GM12878 (cell line): ENCODE data around the gene FASTK. TPM values are rescaled to one million over a fixed set of nuclear protein-coding genes. Genes with fewer than 3 reads are reported as not detected.

Source experiments
- ATF7 ChIP-seq: fragments of 450-650 bp; IDR thresholded peaks from 2 replicates; pipeline ENCODE4 v1.6.1; 2016; ENCODE audit warnings: low read depth, mild to moderate bottlenecking
- CREB1 ChIP-seq: IDR thresholded peaks from 2 replicates; pipeline ENCODE4 v1.6.1; 2012; ENCODE audit warnings: low read depth, mild to moderate bottlenecking, inconsistent platforms
- DPF2 ChIP-seq: fragments of 450-650 bp; IDR thresholded peaks from 2 replicates; pipeline ENCODE4 v1.6.1; 2017; ENCODE audit warnings: mild to moderate bottlenecking
- E2F4 ChIP-seq: IDR thresholded peaks from 2 replicates; pipeline ENCODE4 v1.6.1; 2012; ENCODE audit warnings: low read depth, low read length, improper control_type of control experiment
- FOXK2 ChIP-seq: fragments of 450-650 bp; IDR thresholded peaks from 2 replicates; pipeline ENCODE4 v1.6.1; 2017; ENCODE audit warnings: mild to moderate bottlenecking, moderate library complexity
- GABPA ChIP-seq: IDR thresholded peaks from 2 replicates; pipeline ENCODE4 v1.6.1; 2014; ENCODE audit warnings: antibody characterized with exemption, low read depth, mild to moderate bottlenecking, inconsistent platforms
- HDAC2 ChIP-seq: fragments of 200-600 bp; sonication (generic); IDR thresholded peaks from 2 replicates; pipeline ENCODE4 v1.6.1; 2017
- HSF1 ChIP-seq: fragments of 150-350 bp; IDR thresholded peaks from 2 replicates; pipeline ENCODE4 v1.6.1; 2014; ENCODE audit warnings: mild to moderate bottlenecking, low read depth, low read length
- JUND ChIP-seq: IDR thresholded peaks from 2 replicates; pipeline ENCODE4 v1.6.1; 2012; ENCODE audit warnings: low read depth, mild to moderate bottlenecking, low read length, improper control_type of control experiment, moderate library complexity
- KLF5 ChIP-seq: fragments of 450-650 bp; IDR thresholded peaks from 2 replicates; pipeline ENCODE4 v1.6.1; 2014; ENCODE audit warnings: mild to moderate bottlenecking; ENCODE audit not compliant: partially characterized antibody
- LARP7 ChIP-seq: fragments of 450-650 bp; IDR thresholded peaks from 2 replicates; pipeline ENCODE4 v1.6.1; 2017; ENCODE audit warnings: mild to moderate bottlenecking
- NBN ChIP-seq: fragments of 450-650 bp; IDR thresholded peaks from 2 replicates; pipeline ENCODE4 v1.6.1; 2016
- NFXL1 ChIP-seq: fragments of 450-650 bp; IDR thresholded peaks from 2 replicates; pipeline ENCODE4 v1.6.1; 2017; ENCODE audit warnings: antibody characterized with exemption, mild to moderate bottlenecking, borderline replicate concordance
- NRF1 ChIP-seq: conservative IDR thresholded peaks from 2 replicates; pipeline ENCODE4 v1.6.1; 2011; ENCODE audit warnings: mild to moderate bottlenecking, low read depth, low read length, improper control_type of control experiment
- POU2F2 ChIP-seq: IDR thresholded peaks from 3 replicates; pipeline ENCODE4 v1.6.1; 2011; ENCODE audit warnings: low read depth, mild to moderate bottlenecking, low read length, borderline replicate concordance
- SIX5 ChIP-seq: IDR thresholded peaks from 2 replicates; pipeline ENCODE4 v1.6.1; 2011; ENCODE audit warnings: mild to moderate bottlenecking, low read depth, low read length, moderate library complexity; ENCODE audit not compliant: severe bottlenecking
- SUZ12 ChIP-seq: fragments of 200-600 bp; sonication (generic); IDR thresholded peaks from one replicate; pipeline ENCODE4 v1.6.1; 2018; ENCODE audit warnings: antibody characterized with exemption, mild to moderate bottlenecking; ENCODE audit not compliant: unreplicated experiment
- TARDBP ChIP-seq: IDR thresholded peaks from 2 replicates; pipeline ENCODE4 v1.6.1; 2016; ENCODE audit warnings: borderline replicate concordance
- YY1 ChIP-seq: IDR thresholded peaks from 2 replicates; pipeline ENCODE4 v1.6.1; 2011; ENCODE audit warnings: low read depth, mild to moderate bottlenecking, low read length
- ZNF274 ChIP-seq: IDR thresholded peaks from one replicate; pipeline ENCODE4 v1.8.0; 2011; ENCODE audit not compliant: insufficient read length, insufficient read depth
- ZZZ3 ChIP-seq: IDR thresholded peaks from 2 replicates; pipeline ENCODE4 v1.6.1; 2011; ENCODE audit warnings: low read depth; ENCODE audit not compliant: control insufficient read depth, insufficient read length
- polyA plus RNA-seq, 11 experiments: library from polyadenylated mRNA; depleted of rRNA in 4 of 11; unstranded in 6 of 11; stranded (reverse) in 5 of 11; fragments of >200 nt; fragmentation: Nextera tagmentation in 4 of 11; fragmentation: Illumina TruSeq in 1 of 11; extraction: Ambion mirVana in 4 of 11; extraction: Trizol in 1 of 11; gene quantifications; 1 replicate in 1 of 11; 2 replicates in 10 of 11; pipeline versions ENCODE4 v1.2.1 to v1.2.3, GENCODE V29; 2011 to 2016; ENCODE audit warnings: inconsistent platforms in 2 of 11, missing spikeins in 2 of 11, low read depth in 1 of 11
- total RNA-seq, 4 experiments: library from RNA; depleted of rRNA in 3 of 4; stranded (reverse); fragments of >200 nt in 3 of 4; fragmentation: Illumina TruSeq in 1 of 4; extraction: Trizol in 1 of 4; gene quantifications; 2 replicates each; pipeline versions ENCODE4 v1.2.1 to v1.2.3, GENCODE V29; 2013 to 2021
- TF ChIP-seq, protein P1 (sequence below): fragments of 450-650 bp; IDR thresholded peaks from 2 replicates; pipeline ENCODE4 v1.6.1; 2017; ENCODE audit warnings: mild to moderate bottlenecking, moderate library complexity

The FASTK gene
- total and polyA plus RNA-seq, 10 of the 15 experiments (the other 5 are each of a cell fraction or from before 2014, with no cell fraction given), result 0.19 to 102 (median 54.5) TPM

DNA sequence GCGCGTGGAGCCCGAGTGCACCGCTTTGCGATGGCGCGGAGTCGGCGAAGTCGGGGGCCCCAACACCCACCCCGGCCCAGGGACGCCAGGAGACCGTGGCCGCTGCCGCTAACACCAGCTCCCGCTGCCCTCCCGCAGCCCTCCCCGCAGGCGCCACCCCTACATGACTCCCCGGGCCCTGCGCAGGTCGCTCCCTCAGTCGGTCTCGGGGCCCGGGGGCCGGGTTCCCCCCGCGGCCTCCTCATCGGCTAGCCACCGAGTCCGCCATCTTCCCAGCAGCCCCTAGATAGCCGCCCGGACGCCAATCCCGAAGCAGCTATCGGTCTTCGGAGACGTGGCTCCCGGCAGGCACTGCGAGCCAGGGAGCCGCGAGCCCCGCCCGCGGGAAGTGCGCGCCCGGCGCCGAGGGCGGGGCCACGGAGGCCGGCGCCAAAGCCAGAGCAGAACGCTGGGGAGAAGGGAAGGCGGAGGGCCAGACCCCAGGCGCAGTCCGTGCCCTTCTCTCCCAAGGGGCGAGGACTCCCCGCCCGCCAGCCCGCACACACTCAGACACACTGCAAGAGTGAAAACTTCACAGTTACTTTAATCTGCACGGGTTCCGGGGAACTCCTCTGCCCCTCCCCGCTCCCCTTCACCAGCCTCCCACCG, at the start of gene FASTK (continued):
- peak; percentile 32; the same call in 1 of the 2 replicates for TF ChIP-seq E2F4
- TF ChIP-seq ZZZ3, result no peak
- TF ChIP-seq KLF5, result peak; percentile 61
- TF ChIP-seq GABPA, result no peak
- peak; percentile 23 for TF ChIP-seq SIX5
- 0 out of 2 replicates have a peak, but pooled peaks have one; percentile 52 for TF ChIP-seq NBN
- no peak for TF ChIP-seq HDAC2
- TF ChIP-seq YY1, result peak; percentile 98
- peak; percentile 58; the same call in 1 of the 2 replicates for TF ChIP-seq LARP7
- TF ChIP-seq, protein P1, sequence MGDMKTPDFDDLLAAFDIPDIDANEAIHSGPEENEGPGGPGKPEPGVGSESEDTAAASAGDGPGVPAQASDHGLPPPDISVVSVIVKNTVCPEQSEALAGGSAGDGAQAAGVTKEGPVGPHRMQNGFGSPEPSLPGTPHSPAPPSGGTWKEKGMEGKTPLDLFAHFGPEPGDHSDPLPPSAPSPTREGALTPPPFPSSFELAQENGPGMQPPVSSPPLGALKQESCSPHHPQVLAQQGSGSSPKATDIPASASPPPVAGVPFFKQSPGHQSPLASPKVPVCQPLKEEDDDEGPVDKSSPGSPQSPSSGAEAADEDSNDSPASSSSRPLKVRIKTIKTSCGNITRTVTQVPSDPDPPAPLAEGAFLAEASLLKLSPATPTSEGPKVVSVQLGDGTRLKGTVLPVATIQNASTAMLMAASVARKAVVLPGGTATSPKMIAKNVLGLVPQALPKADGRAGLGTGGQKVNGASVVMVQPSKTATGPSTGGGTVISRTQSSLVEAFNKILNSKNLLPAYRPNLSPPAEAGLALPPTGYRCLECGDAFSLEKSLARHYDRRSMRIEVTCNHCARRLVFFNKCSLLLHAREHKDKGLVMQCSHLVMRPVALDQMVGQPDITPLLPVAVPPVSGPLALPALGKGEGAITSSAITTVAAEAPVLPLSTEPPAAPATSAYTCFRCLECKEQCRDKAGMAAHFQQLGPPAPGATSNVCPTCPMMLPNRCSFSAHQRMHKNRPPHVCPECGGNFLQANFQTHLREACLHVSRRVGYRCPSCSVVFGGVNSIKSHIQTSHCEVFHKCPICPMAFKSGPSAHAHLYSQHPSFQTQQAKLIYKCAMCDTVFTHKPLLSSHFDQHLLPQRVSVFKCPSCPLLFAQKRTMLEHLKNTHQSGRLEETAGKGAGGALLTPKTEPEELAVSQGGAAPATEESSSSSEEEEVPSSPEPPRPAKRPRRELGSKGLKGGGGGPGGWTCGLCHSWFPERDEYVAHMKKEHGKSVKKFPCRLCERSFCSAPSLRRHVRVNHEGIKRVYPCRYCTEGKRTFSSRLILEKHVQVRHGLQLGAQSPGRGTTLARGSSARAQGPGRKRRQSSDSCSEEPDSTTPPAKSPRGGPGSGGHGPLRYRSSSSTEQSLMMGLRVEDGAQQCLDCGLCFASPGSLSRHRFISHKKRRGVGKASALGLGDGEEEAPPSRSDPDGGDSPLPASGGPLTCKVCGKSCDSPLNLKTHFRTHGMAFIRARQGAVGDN, result 0 out of 2 replicates have a peak, but pooled peaks have one; percentile 62
- TF ChIP-seq HSF1, result no peak
- TF ChIP-seq JUND, result 0 out of 2 replicates have a peak, but pooled peaks have one; percentile 35
- no peak for TF ChIP-seq CREB1
- TF ChIP-seq FOXK2, result no peak
- TF ChIP-seq NRF1, result 0 out of 2 replicates have a peak, but pooled peaks have one; percentile 22
- TF ChIP-seq TARDBP, result 0 out of 2 replicates have a peak, but pooled peaks have one; percentile 54
- TF ChIP-seq NFXL1, result no peak
- TF ChIP-seq POU2F2, result peak; percentile 66; the same call in 1 of the 3 replicates
- TF ChIP-seq ZNF274, result no peak
- TF ChIP-seq DPF2, result 0 out of 2 replicates have a peak, but pooled peaks have one; percentile 38
- TF ChIP-seq SUZ12, result no peak
- no peak for TF ChIP-seq ATF7
